H9 (cell line): ENCODE results near the gene BICD2. TPM values are rescaled to one million over a fixed set of nuclear protein-coding genes. Genes with fewer than 3 reads are reported as not detected.
A peak's percentile ranks its signal among the peaks of the same experiment; 100 is the strongest.

Source experiments
- DNase-seq: peaks from one replicate; pipeline ENCODE4 v3.0.0-alpha.2; 2017
- H2AFZ ChIP-seq: one replicate; pipeline ENCODE4 v1.6.1; 2013; ENCODE audit warnings: mild to moderate bottlenecking, low read length, control low read depth, moderate library complexity
- H2AK5ac ChIP-seq: 2 replicates; pipeline ENCODE4 v1.6.1; 2013; ENCODE audit warnings: low read length, control low read depth, mixed read lengths; ENCODE audit not compliant: insufficient read length
- H2BK120ac ChIP-seq: one replicate; pipeline ENCODE4 v1.6.1; 2013; ENCODE audit warnings: low read depth, mild to moderate bottlenecking, low read length, control low read depth, inconsistent platforms; ENCODE audit not compliant: poor library complexity, severe bottlenecking
- H2BK12ac ChIP-seq: 2 replicates; pipeline ENCODE4 v1.6.1; 2013; ENCODE audit warnings: low read length, control low read depth, mixed read lengths, low read depth; ENCODE audit not compliant: insufficient read length
- H2BK15ac ChIP-seq: 2 replicates; pipeline ENCODE4 v1.6.1; 2013; ENCODE audit warnings: low read depth, low read length, control low read depth
- H2BK20ac ChIP-seq: one replicate; pipeline ENCODE4 v1.6.1; 2013; ENCODE audit warnings: low read depth, mild to moderate bottlenecking, low read length, control low read depth, inconsistent platforms; ENCODE audit not compliant: poor library complexity, severe bottlenecking
- H2BK5ac ChIP-seq: 2 replicates; pipeline ENCODE4 v1.6.1; 2013; ENCODE audit warnings: low read length, control low read depth, mixed read lengths; ENCODE audit not compliant: insufficient read length
- H3K14ac ChIP-seq: 2 replicates; pipeline ENCODE4 v1.6.1; 2013; ENCODE audit warnings: low read length, control low read depth; ENCODE audit not compliant: insufficient read depth
- H3K18ac ChIP-seq: 2 replicates; pipeline ENCODE4 v1.6.1; 2013; ENCODE audit warnings: low read depth, mild to moderate bottlenecking, mixed read lengths, low read length, control low read depth; ENCODE audit not compliant: insufficient read length
- H3K23ac ChIP-seq: 2 replicates; pipeline ENCODE4 v1.6.1; 2013; ENCODE audit warnings: low read length, control low read depth, mixed read lengths, low read depth; ENCODE audit not compliant: insufficient read length
- H3K23me2 ChIP-seq: 2 replicates; pipeline ENCODE4 v1.6.1; 2013; ENCODE audit warnings: low read depth, mild to moderate bottlenecking, mixed read lengths, low read length, control low read depth; ENCODE audit not compliant: insufficient read length, poor library complexity, severe bottlenecking
- H3K27ac ChIP-seq: 2 replicates; pipeline ENCODE4 v1.5.1; 2013; ENCODE audit warnings: low read length, control low read depth, mixed read lengths, low read depth; ENCODE audit not compliant: insufficient read length
- H3K27me3 ChIP-seq: 2 replicates; pipeline ENCODE4 v1.6.1; 2013; ENCODE audit warnings: low read length, control low read depth, inconsistent platforms; ENCODE audit not compliant: insufficient read depth
- H3K4ac ChIP-seq: 2 replicates; pipeline ENCODE4 v1.6.1; 2013; ENCODE audit warnings: low read depth, mild to moderate bottlenecking, control low read depth, inconsistent platforms, low read length, moderate library complexity
- H3K4me1 ChIP-seq: 2 replicates; pipeline ENCODE4 v1.6.1; 2013; ENCODE audit warnings: low read length, control low read depth, inconsistent platforms; ENCODE audit not compliant: insufficient read depth
- H3K4me2 ChIP-seq: 2 replicates; pipeline ENCODE4 v1.6.1; 2013; ENCODE audit warnings: low read length, control low read depth, mixed read lengths; ENCODE audit not compliant: insufficient read length, insufficient read depth
- H3K56ac ChIP-seq: 2 replicates; pipeline ENCODE4 v1.6.1; 2013; ENCODE audit warnings: low read depth, mild to moderate bottlenecking, mixed read lengths, low read length, control low read depth; ENCODE audit not compliant: insufficient read length
- H3K79me1 ChIP-seq: 2 replicates; pipeline ENCODE4 v1.6.1; 2013; ENCODE audit warnings: low read depth, mild to moderate bottlenecking, moderate library complexity, low read length, control low read depth, inconsistent platforms; ENCODE audit not compliant: insufficient read depth, poor library complexity, severe bottlenecking
- H3K79me2 ChIP-seq: 2 replicates; pipeline ENCODE4 v1.6.1; 2013; ENCODE audit warnings: low read length, control low read depth, inconsistent platforms; ENCODE audit not compliant: insufficient read depth
- H3K9ac ChIP-seq: 2 replicates; pipeline ENCODE4 v1.6.1; 2013; ENCODE audit warnings: low read length, control low read depth, mixed read lengths; ENCODE audit not compliant: insufficient read length; ENCODE audit errors: extremely low read depth
- H3K9me3 ChIP-seq: one replicate; pipeline ENCODE4 v1.6.1; 2013; ENCODE audit warnings: low read depth, low read length, inconsistent platforms; ENCODE audit not compliant: control insufficient read depth
- H3T11ph ChIP-seq: one replicate; pipeline ENCODE4 v1.6.1; 2013; ENCODE audit warnings: mild to moderate bottlenecking, low read length, control low read depth, inconsistent platforms
- H4K20me1 ChIP-seq: one replicate; pipeline ENCODE4 v1.6.1; 2013; ENCODE audit not compliant: control insufficient read depth, insufficient read length, insufficient read depth
- H4K5ac ChIP-seq: 2 replicates; pipeline ENCODE4 v1.6.1; 2013; ENCODE audit warnings: low read depth, mild to moderate bottlenecking, mixed read lengths, low read length, control low read depth; ENCODE audit not compliant: insufficient read length
- H4K8ac ChIP-seq: replicated peaks from 2 replicates; pipeline ENCODE4 v1.6.1; 2013; ENCODE audit warnings: low read length, control low read depth, mixed read lengths, low read depth; ENCODE audit not compliant: insufficient read length
- H4K91ac ChIP-seq: 2 replicates; pipeline ENCODE4 v1.6.1; 2013; ENCODE audit warnings: low read depth, mild to moderate bottlenecking, moderate library complexity, mixed read lengths, low read length, control low read depth; ENCODE audit not compliant: insufficient read length
- H3K27ac Mint-ChIP-seq, 3 experiments: 2 replicates in 2 of 3; 3 replicates in 1 of 3; pipeline ENCODE4 v1.8.0; 2020 to 2021; ENCODE audit warnings: mixed read lengths in 3 of 3, mild to moderate bottlenecking in 1 of 3, moderate library complexity in 1 of 3
- H3K27me3 Mint-ChIP-seq: 2 replicates; pipeline ENCODE4 v1.8.0; 2021; ENCODE audit warnings: low read depth, mild to moderate bottlenecking, moderate library complexity, mixed read lengths
- H3K36me3 Mint-ChIP-seq, 3 experiments: 2 replicates in 2 of 3; 3 replicates in 1 of 3; pipeline ENCODE4 v1.8.0; 2020 to 2021; ENCODE audit warnings: low read depth in 3 of 3, mixed read lengths in 3 of 3; ENCODE audit not compliant: insufficient read depth in 1 of 3
- H3K4me1 Mint-ChIP-seq, 2 experiments: 2 replicates each; pipeline ENCODE4 v1.8.0; 2020; ENCODE audit warnings: mixed read lengths in 2 of 2
- H3K4me3 Mint-ChIP-seq, 2 experiments: 2 replicates in 1 of 2; 3 replicates in 1 of 2; pipeline ENCODE4 v1.8.0; 2020 to 2021; ENCODE audit warnings: mild to moderate bottlenecking in 2 of 2, mixed read lengths in 2 of 2, moderate library complexity in 1 of 2
- H3K9me3 Mint-ChIP-seq, 2 experiments: 2 replicates in 1 of 2; 3 replicates in 1 of 2; pipeline ENCODE4 v1.8.0; 2020; ENCODE audit warnings: mild to moderate bottlenecking in 2 of 2, mixed read lengths in 2 of 2, moderate library complexity in 1 of 2
- WGBS: extraction: QIAGEN DNeasy Blood & Tissue Kit; methylation state at CpG from one replicate; pipeline ENCODE4 v1.1.7; 2013; ENCODE audit warnings: missing lambda C conversion rate, low lambda C conversion rate, mixed read lengths; ENCODE audit not compliant: insufficient read length; ENCODE audit errors: extremely low coverage; 5-methylcytosine and 5-hydroxymethylcytosine counted together
- total RNA-seq: library from RNA; stranded (reverse); gene quantifications from 2 replicates; pipeline ENCODE4 v1.2.1, GENCODE V29; 2021
- TF ChIP-seq, protein P1 (sequence below): fragments of 200-600 bp; sonication (generic); conservative IDR thresholded peaks from 3 replicates; pipeline ENCODE4 v1.8.0; 2021; ENCODE audit warnings: antibody characterized with exemption, mild to moderate bottlenecking

BICD2 gene
- total RNA-seq, 1 experiment from 2014 or later = 22.3 TPM

DNA sequence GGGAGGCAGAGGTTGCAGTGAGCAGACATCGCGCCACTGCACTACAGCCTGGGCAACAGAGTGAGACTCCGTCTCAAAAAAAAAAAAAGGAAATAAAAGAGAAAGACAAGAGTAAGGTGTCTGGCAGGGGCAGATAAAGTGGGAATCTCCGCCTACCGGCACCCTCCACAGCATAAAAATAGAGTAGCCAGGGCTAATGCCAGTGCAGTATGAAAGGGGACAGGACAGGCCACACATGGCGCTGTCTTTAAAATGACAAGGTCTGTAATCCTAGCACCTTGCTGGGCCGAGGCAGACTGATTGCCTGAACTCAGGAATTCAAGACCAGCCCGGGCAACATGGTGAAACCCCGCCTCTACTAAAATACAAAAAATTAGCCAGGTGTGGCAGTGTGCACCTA lies 7.8 kb downstream of the BICD2 start:
- no CpG with 5 or more reads among the region's 9 CpGs for WGBS
- no peak overlapping the region for H3K4me2 ChIP-seq
- H3K14ac ChIP-seq = no peak overlapping the region
- no peak overlapping the region for H2BK15ac ChIP-seq
- H2AK5ac ChIP-seq = no peak overlapping the region
- no peak overlapping the region for H2BK120ac ChIP-seq
- H3K4ac ChIP-seq = no peak overlapping the region
- no peak overlapping the region for H2BK12ac ChIP-seq
- H3K18ac ChIP-seq = no peak overlapping the region
- no peak overlapping the region for H4K5ac ChIP-seq
- no peak for DNase-seq
- no peak overlapping the region for H2AFZ ChIP-seq
- no peak overlapping the region for H3K56ac ChIP-seq
- Mint-ChIP-seq H3K27me3 (no peaks in the 10 kb centered on the region), H3K9me3 (peaks cover 0 to 5% of the 10 kb centered on the region in 2 experiments; a peak in 3 of 5 replicates), H3K36me3 (peaks cover 0 to 7% (median 5%) of the 10 kb centered on the region in 3 experiments; a peak in 2 of 7 replicates), H3K27ac (peak overlapping the region in 1 of 3 experiments; percentile 64; a peak in 1 of 7 replicates), H3K4me3 (no peak overlapping the region; a peak in 1 of 5 replicates), H3K4me1 (peaks cover 40 to 53% of the 10 kb centered on the region in 2 experiments)
- H4K8ac ChIP-seq = no peak overlapping the region
- no peak overlapping the region for H3K9ac ChIP-seq
- no peaks in the 10 kb centered on the region for H3K23me2 ChIP-seq
- H3K4me1 ChIP-seq = peaks cover 4% of the 10 kb centered on the region; the same call in 1 of the 2 replicates
- H2BK5ac ChIP-seq = no peak overlapping the region
- H4K91ac ChIP-seq = no peak overlapping the region
- H3K23ac ChIP-seq = no peak overlapping the region
- H3K27me3 ChIP-seq = no peaks in the 10 kb centered on the region
- no peaks in the 10 kb centered on the region for H3K79me1 ChIP-seq
- H3K79me2 ChIP-seq = peaks cover 34% of the 10 kb centered on the region; the same call in 1 of the 2 replicates
- no peaks in the 10 kb centered on the region for H3K9me3 ChIP-seq
- H3K27ac ChIP-seq = no peak overlapping the region
- TF ChIP-seq, protein P1, sequence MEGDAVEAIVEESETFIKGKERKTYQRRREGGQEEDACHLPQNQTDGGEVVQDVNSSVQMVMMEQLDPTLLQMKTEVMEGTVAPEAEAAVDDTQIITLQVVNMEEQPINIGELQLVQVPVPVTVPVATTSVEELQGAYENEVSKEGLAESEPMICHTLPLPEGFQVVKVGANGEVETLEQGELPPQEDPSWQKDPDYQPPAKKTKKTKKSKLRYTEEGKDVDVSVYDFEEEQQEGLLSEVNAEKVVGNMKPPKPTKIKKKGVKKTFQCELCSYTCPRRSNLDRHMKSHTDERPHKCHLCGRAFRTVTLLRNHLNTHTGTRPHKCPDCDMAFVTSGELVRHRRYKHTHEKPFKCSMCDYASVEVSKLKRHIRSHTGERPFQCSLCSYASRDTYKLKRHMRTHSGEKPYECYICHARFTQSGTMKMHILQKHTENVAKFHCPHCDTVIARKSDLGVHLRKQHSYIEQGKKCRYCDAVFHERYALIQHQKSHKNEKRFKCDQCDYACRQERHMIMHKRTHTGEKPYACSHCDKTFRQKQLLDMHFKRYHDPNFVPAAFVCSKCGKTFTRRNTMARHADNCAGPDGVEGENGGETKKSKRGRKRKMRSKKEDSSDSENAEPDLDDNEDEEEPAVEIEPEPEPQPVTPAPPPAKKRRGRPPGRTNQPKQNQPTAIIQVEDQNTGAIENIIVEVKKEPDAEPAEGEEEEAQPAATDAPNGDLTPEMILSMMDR = no peak
- no peaks in the 10 kb centered on the region for H4K20me1 ChIP-seq
- no peak overlapping the region for H3T11ph ChIP-seq
- no peak overlapping the region for H2BK20ac ChIP-seq
